Activated B cell treated with CpG ODN at 0.5 μM for 24 hours (primary cell): ENCODE results near the gene GRIP1. TPM values are rescaled to one million over a fixed set of nuclear protein-coding genes. Genes with fewer than 3 reads are reported as not detected.

ENCODE experiments used
- ATAC-seq: fragments of 200-7000 bp; cut with Tn5 transposase; one replicate; pipeline ENCODE4 v1.10.0; 2021; ENCODE audit warnings: low read depth, mild to moderate bottlenecking, moderate library complexity
- CTCF ChIA-PET: fragments of 350-600 bp; sonication (Branson Sonifier 250); formaldehyde crosslinking; loops from one replicate; lab custom pipeline; 2021; ENCODE audit warnings: antibody characterized with exemption; lab: Charles Lee
- POLR2A ChIA-PET: fragments of 350-600 bp; sonication (Branson Sonifier 250); formaldehyde crosslinking; loops from one replicate; lab custom pipeline; 2021; ENCODE audit warnings: antibody characterized with exemption; lab: Charles Lee
- DNase-seq: peaks from one replicate; pipeline ENCODE4 v3.0.0; 2022
- H3K27ac Mint-ChIP-seq: one replicate; pipeline ENCODE4 v1.8.0; 2020; ENCODE audit warnings: mixed read lengths
- H3K27me3 Mint-ChIP-seq: one replicate; pipeline ENCODE4 v1.8.0; 2021; ENCODE audit warnings: mixed read lengths
- H3K36me3 Mint-ChIP-seq: one replicate; pipeline ENCODE4 v1.8.0; 2021; ENCODE audit warnings: low read depth, mixed read lengths
- H3K4me1 Mint-ChIP-seq: one replicate; pipeline ENCODE4 v1.8.0; 2021; ENCODE audit warnings: mixed read lengths
- H3K4me3 Mint-ChIP-seq: one replicate; pipeline ENCODE4 v1.8.0; 2020; ENCODE audit warnings: mild to moderate bottlenecking, mixed read lengths
- H3K9me3 Mint-ChIP-seq: one replicate; pipeline ENCODE4 v1.8.0; 2020; ENCODE audit warnings: mixed read lengths
- intact Hi-C: fragments of 100-400 bp; cut with micrococcal nuclease; formaldehyde crosslinking; loops from one replicate; pipeline ENCODE4 v1.15.1; 2024
- total RNA-seq: library from RNA; stranded (reverse); gene quantifications from 2 replicates; pipeline ENCODE4 v1.2.3, GENCODE V29; 2022
- TF ChIP-seq, protein P1 (sequence below): fragments of 200-600 bp; IDR thresholded peaks from one replicate; pipeline ENCODE4 v1.8.0; 2022; ENCODE audit warnings: antibody characterized with exemption, mild to moderate bottlenecking

The GRIP1 gene
- total RNA-seq, 1 donor from 2014 or later = 0.49 TPM

- ChIA-PET POLR2A (no interaction called here), CTCF (no interaction called here)
- peaks cover 8% of the 10 kb centered on the region for H3K9me3 Mint-ChIP-seq
- H3K36me3 Mint-ChIP-seq = no peaks in the 10 kb centered on the region
- H3K27ac Mint-ChIP-seq = no peak overlapping the region
- TF ChIP-seq, protein P1, sequence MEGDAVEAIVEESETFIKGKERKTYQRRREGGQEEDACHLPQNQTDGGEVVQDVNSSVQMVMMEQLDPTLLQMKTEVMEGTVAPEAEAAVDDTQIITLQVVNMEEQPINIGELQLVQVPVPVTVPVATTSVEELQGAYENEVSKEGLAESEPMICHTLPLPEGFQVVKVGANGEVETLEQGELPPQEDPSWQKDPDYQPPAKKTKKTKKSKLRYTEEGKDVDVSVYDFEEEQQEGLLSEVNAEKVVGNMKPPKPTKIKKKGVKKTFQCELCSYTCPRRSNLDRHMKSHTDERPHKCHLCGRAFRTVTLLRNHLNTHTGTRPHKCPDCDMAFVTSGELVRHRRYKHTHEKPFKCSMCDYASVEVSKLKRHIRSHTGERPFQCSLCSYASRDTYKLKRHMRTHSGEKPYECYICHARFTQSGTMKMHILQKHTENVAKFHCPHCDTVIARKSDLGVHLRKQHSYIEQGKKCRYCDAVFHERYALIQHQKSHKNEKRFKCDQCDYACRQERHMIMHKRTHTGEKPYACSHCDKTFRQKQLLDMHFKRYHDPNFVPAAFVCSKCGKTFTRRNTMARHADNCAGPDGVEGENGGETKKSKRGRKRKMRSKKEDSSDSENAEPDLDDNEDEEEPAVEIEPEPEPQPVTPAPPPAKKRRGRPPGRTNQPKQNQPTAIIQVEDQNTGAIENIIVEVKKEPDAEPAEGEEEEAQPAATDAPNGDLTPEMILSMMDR = no peak
- no peaks in the 10 kb centered on the region for H3K27me3 Mint-ChIP-seq
- no peaks in the 10 kb centered on the region for H3K4me1 Mint-ChIP-seq
- ATAC-seq = no peak
- no peak for DNase-seq
- H3K4me3 Mint-ChIP-seq = no peak overlapping the region
- intact Hi-C loops = no loop called here
Observed at GRCh38 chr12:66423266-66423665, 255.6 kb downstream of the GRIP1 start.

- H3K27me3 Mint-ChIP-seq = no peaks in the 10 kb centered on the region
Observed at GRCh38 chr12:66418908-66419307, 260.0 kb downstream of the GRIP1 start.

GRCh38 chr12:66417217-66417616 lies 261.7 kb downstream of the GRIP1 start:
- CTCF ChIA-PET = no interaction called here
- no peaks in the 10 kb centered on the region for H3K27me3 Mint-ChIP-seq
- H3K4me3 Mint-ChIP-seq = no peak overlapping the region
- no peaks in the 10 kb centered on the region for H3K4me1 Mint-ChIP-seq
- no peak overlapping the region for H3K27ac Mint-ChIP-seq
- DNase-seq = no peak
- POLR2A ChIA-PET = no interaction called here
- intact Hi-C loops = no loop called here
- no peak for ATAC-seq
- no peaks in the 10 kb centered on the region for H3K36me3 Mint-ChIP-seq
- TF ChIP-seq, protein P1 = no peak
- H3K9me3 Mint-ChIP-seq = peaks cover 3% of the 10 kb centered on the region

More at GRCh38 chr12:66418908-66419307, 260.0 kb downstream of the GRIP1 start:
- Mint-ChIP-seq H3K27ac (no peak overlapping the region), H3K36me3 (no peaks in the 10 kb centered on the region), H3K9me3 (no peaks in the 10 kb centered on the region), H3K4me1 (no peaks in the 10 kb centered on the region), H3K4me3 (no peak overlapping the region)
- ChIA-PET CTCF (no interaction called here), POLR2A (no interaction called here)
- intact Hi-C loops = no loop called here
- TF ChIP-seq, protein P1 = no peak
- no peak for ATAC-seq
- no peak for DNase-seq

DNA sequence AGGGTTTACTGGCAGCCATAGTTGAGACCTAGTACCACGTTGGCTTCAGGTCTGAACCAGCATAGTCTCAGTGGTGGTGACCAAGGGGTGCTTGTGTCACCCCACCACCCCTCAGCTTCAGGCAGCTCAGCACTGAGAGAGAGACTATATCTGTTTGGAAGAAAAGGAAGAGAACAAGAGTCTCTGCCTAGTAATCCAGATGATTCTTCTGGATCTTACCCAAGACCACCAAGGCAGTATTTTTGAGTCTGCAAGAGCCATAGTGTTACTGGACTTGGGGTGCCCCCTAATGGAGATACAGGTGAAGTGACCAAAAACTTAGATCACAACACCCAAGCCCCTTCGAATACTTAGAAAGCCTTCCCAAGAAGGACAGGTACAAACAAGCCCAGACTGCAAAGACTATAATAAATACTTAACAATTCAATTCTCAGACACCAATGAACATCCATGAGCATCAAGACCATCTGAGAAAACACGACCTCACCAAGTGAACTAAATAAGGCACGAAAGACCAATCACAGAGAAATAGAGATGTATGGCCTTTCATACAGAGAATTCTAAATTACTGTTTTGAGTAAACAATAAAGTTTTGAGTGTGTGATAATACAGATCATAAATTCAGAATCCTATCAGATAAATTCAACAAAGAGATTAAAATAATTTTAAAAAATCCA lies 269.5 kb downstream of the GRIP1 start:
- ChIA-PET POLR2A (no interaction called here), CTCF (interaction anchor here (0.8 to 2.0 kb wide), 7 partner anchors 140 to 853 kb away, joined by 3 to 7 read pairs (median 5); no protein-coding TSS in a partner anchor)
- TF ChIP-seq, protein P1 = no peak
- Mint-ChIP-seq H3K9me3 (peaks cover 8% of the 10 kb centered on the region), H3K27ac (no peak overlapping the region), H3K36me3 (no peaks in the 10 kb centered on the region), H3K27me3 (no peaks in the 10 kb centered on the region), H3K4me3 (no peak overlapping the region), H3K4me1 (no peaks in the 10 kb centered on the region)
- no peak for ATAC-seq
- intact Hi-C loops = loop anchor here (1.0 to 5.0 kb wide), 6 partner anchors 139 to 1102 kb away; no protein-coding TSS in a partner anchor
- DNase-seq = no peak

DNA sequence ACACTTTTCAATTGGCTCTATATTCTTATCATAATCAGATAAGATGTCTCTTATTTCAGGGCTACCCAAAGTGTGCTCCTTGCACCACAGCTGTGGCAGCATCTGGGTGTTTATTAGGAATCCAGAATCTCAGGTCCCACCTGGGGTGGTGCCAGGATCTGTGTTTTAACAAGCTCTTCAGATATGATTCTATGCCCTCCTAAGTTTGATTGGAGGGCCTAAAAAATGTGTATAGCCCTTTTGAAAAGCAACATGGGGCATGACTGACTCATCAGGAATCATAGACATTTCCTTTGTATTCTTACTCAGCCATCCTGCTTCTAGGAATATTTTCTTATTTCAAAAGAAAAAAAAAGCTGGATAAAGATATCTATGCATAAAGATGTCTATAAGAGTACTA lies 273.5 kb downstream of the GRIP1 start:
- no peaks in the 10 kb centered on the region for H3K9me3 Mint-ChIP-seq
- H3K4me3 Mint-ChIP-seq = no peak overlapping the region
- H3K36me3 Mint-ChIP-seq = no peaks in the 10 kb centered on the region
- DNase-seq (no peak), ATAC-seq (no peak)
- no peaks in the 10 kb centered on the region for H3K27me3 Mint-ChIP-seq
- ChIA-PET POLR2A (no interaction called here), CTCF (no interaction called here)
- TF ChIP-seq, protein P1 = no peak
- no peak overlapping the region for H3K27ac Mint-ChIP-seq
- no peaks in the 10 kb centered on the region for H3K4me1 Mint-ChIP-seq
- intact Hi-C loops = loop anchor here (5.0 kb wide), 1 partner anchor 1098 kb away; no protein-coding TSS in a partner anchor
